ENCODE results near the gene PRMT2. TPM values are rescaled to one million over a fixed set of nuclear protein-coding genes. Genes with fewer than 3 reads are reported as not detected.

Gene PRMT2
- polyA plus RNA-seq, 2 of the 4 experiments (the other 2 are of a cell fraction): 69.2 to 75.1 TPM

GRCh38 chr21:46616050-46616449 lies 19.4 kb upstream of the PRMT2 start:
- Histone ChIP-seq H3K27ac (no peak overlapping the region), H3K4me2 (no peak overlapping the region), H3K4me1 (no peaks in the 10 kb centered on the region), H3K4me3 (no peak overlapping the region), H3K9me3 (no peaks in the 10 kb centered on the region)
- 51% methylated on average over 2 of the region's 2 CpGs for WGBS (ENCODE audit: missing lambda C conversion rate)
- FAIRE-seq (no peak), DNase-seq (ENCODE audit: low read depth in 1 of 2, low spot score in 1 of 2) (no peak), ATAC-seq (no peak)
- no peak for TF ChIP-seq ESRRA (IDR thresholded peaks at IDR 0.05; ENCODE audit: borderline replicate concordance, low read length)
- no peak for TF ChIP-seq RAD21 (conservative IDR thresholded peaks at IDR 0.05 in 1 of 2, IDR thresholded peaks at IDR 0.05 in 1 of 2)
- no peak for TF ChIP-seq NFE2L2 (conservative IDR thresholded peaks at IDR 0.05; ENCODE audit: low read length)
- TF ChIP-seq, protein P1, sequence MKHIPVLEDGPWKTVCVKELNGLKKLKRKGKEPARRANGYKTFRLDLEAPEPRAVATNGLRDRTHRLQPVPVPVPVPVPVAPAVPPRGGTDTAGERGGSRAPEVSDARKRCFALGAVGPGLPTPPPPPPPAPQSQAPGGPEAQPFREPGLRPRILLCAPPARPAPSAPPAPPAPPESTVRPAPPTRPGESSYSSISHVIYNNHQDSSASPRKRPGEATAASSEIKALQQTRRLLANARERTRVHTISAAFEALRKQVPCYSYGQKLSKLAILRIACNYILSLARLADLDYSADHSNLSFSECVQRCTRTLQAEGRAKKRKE (CRISPR knock-in tag; IDR thresholded peaks at IDR 0.05; ENCODE audit: low read depth): no peak
- TF ChIP-seq POLR2AphosphoS2 (conservative IDR thresholded peaks at IDR 0.05; ENCODE audit: low read length): no peak
- POLR2A ChIA-PET: interaction anchor here (0.9 kb wide), 1 partner anchor 19 kb away, joined by 12 read pairs; the partner anchor contains the start of gene PRMT2
- CTCF ChIA-PET: interaction anchor here (1.5 kb wide), 1 partner anchor 11 kb away, joined by 3 read pairs; no protein-coding TSS in a partner anchor

DNA sequence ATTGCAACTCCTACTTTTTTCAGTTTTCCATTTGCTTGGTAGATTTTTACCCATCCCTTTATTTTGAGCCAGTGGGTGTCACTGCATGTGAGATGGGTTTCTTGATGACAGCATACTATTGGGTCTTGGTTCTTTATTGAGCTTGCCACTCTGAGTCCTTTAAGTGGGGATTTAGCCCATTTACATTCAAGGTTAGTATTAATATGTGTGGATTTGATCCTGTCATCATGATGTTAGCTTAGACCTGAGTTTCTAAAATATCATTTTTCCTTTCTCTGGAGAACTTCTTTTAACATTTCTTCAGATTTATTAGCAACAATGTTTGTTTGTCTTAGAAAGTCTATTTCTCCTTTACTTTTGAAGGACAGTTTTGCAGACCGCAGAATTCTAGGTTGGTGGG lies 18.8 kb upstream of the PRMT2 start:
- DNase-seq (ENCODE audit: low read depth in 1 of 2, low spot score in 1 of 2) (no peak), ATAC-seq (no peak), FAIRE-seq (no peak)
- Histone ChIP-seq H3K4me2 (no peak overlapping the region), H3K9me3 (no peaks in the 10 kb centered on the region), H3K27ac (no peak overlapping the region), H3K4me3 (no peak overlapping the region), H3K4me1 (no peaks in the 10 kb centered on the region)
- CTCF ChIA-PET: no interaction called here
- POLR2A ChIA-PET: no interaction called here
- TF ChIP-seq TFCP2L1 (CRISPR knock-in tag; IDR thresholded peaks at IDR 0.05) (no peak), MAFK (IDR thresholded peaks at IDR 0.05; ENCODE audit: partially characterized antibody) (no peak), HOXB13 (CRISPR knock-in tag; IDR thresholded peaks at IDR 0.05; ENCODE audit: low read depth) (no peak), SREBF2 (IDR thresholded peaks at IDR 0.05) (no peak), USF2 (IDR thresholded peaks at IDR 0.05) (no peak), BCL3 (IDR thresholded peaks at IDR 0.05) (no peak), CBX2 (IDR thresholded peaks at IDR 0.05; ENCODE audit: borderline replicate concordance, low read depth) (no peak), FOXS1 (CRISPR knock-in tag; IDR thresholded peaks at IDR 0.05) (no peak), EHMT2 (IDR thresholded peaks at IDR 0.05; ENCODE audit: low read depth) (no peak), ZC3H11A (IDR thresholded peaks at IDR 0.05) (no peak), RFX5 (IDR thresholded peaks at IDR 0.05) (no peak), CBX8 (IDR thresholded peaks at IDR 0.05) (no peak), NFE2L2 (conservative IDR thresholded peaks at IDR 0.05; ENCODE audit: low read length) (no peak), MAZ (IDR thresholded peaks at IDR 0.05; ENCODE audit: borderline replicate concordance, low read depth, low read length) (no peak)
- WGBS (ENCODE audit: missing lambda C conversion rate): 82% methylated on average over 1 of the region's 1 CpG

DNA sequence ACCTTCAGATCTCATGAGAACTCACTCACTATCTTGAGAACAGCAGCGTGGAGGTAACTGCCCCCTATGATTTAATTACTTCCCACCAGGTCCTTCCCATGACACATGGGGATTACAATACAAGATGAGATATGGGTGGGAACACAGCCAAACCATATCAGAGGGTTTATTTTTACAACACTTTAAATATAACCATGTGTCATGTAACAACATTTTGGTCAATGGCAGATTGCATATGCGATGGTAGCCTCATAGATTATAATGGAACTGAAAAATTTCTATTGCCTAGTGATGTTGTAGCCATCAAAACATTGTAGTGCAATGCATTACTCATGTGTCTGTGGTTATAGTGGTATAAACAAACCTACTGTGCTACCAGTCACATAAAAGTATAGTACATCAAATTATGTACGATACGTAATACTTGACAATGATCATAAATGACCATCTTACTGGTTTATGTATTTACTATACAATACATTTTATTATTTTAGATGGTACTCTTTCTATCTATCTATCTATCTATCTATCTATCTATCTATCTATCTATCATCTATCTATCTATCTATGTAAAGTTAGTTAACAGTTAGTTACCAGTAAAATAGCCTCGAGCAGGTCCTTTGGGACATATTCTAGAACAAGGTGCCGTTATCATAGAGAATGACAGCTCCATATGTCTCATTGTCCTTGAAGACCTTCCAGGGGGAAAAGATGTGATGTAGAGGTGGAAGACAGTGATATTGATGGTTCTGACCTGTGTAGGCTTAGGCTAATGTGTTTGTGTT lies 18.0 kb upstream of the PRMT2 start:
- Histone ChIP-seq H3K27ac (no peak overlapping the region), H3K4me2 (no peak overlapping the region), H3K9me3 (no peaks in the 10 kb centered on the region), H3K4me1 (no peaks in the 10 kb centered on the region), H3K4me3 (no peak overlapping the region)
- POLR2A ChIA-PET: interaction anchor here (1.1 kb wide), 1 partner anchor 18 kb away, joined by 4 read pairs; the partner anchor contains the start of gene PRMT2
- CTCF ChIA-PET: no interaction called here
- WGBS (ENCODE audit: missing lambda C conversion rate): 36% methylated on average over 6 of the region's 6 CpGs
- ATAC-seq: no peak
- no peak for FAIRE-seq
- no peak for DNase-seq (ENCODE audit: low read depth in 1 of 2, low spot score in 1 of 2)
- TF ChIP-seq HOXB5 (CRISPR knock-in tag; IDR thresholded peaks at IDR 0.05) (no peak), POLR2A (IDR thresholded peaks at IDR 0.05; ENCODE audit: low read length) (no peak), POLR2AphosphoS2 (conservative IDR thresholded peaks at IDR 0.05; ENCODE audit: low read length) (no peak), GATA3 (IDR thresholded peaks at IDR 0.05; ENCODE audit: borderline replicate concordance) (no peak)
- TF ChIP-seq, protein P2, sequence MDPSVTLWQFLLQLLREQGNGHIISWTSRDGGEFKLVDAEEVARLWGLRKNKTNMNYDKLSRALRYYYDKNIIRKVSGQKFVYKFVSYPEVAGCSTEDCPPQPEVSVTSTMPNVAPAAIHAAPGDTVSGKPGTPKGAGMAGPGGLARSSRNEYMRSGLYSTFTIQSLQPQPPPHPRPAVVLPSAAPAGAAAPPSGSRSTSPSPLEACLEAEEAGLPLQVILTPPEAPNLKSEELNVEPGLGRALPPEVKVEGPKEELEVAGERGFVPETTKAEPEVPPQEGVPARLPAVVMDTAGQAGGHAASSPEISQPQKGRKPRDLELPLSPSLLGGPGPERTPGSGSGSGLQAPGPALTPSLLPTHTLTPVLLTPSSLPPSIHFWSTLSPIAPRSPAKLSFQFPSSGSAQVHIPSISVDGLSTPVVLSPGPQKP (IDR thresholded peaks at IDR 0.05; ENCODE audit: low read depth, low read length): no peak

Measured in A549 (cell line).